CD4-positive, alpha-beta T cell treated with Interleukin-10 for 1 hour (primary cell): ENCODE data around the gene EEF1E1.
A peak's percentile ranks its signal among the peaks of the same experiment; 100 is the strongest.

Source experiments
- DNase-seq: peaks from one replicate; pipeline ENCODE4 v3.0.0-alpha.2; 2020

Gene EEF1E1

GRCh38 chr6:8087870-8088754 lies 14.2 kb downstream of the EEF1E1 start:
- no peak for DNase-seq

GRCh38 chr6:8086755-8087306 lies 15.5 kb downstream of the EEF1E1 start:
- DNase-seq: no peak

GRCh38 chr6:8085053-8085511 lies 17.3 kb downstream of the EEF1E1 start:
- DNase-seq: no peak

DNA sequence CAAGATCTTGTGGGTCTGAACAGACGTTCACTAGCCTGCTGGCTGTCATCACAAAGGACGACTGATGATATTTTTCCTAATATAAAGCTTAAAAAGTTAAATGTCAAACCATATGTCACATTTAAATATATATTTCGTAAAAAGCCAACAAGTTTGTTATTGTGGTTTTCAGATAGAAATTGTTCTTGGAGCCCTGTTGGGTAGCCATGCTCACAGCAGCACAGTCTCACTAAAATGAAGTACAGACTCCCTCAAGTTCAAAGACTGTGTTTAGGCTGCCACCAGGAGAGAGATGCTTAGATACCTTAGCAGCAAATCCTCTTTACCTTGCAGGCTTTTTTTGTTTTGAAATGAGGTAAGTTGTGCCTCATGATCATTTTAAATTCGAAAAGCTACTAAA lies 17.8 kb downstream of the EEF1E1 start:
- no peak for DNase-seq

- no peak for DNase-seq
Observed at GRCh38 chr6:8082954-8083858, 19.1 kb downstream of the EEF1E1 start.

DNA sequence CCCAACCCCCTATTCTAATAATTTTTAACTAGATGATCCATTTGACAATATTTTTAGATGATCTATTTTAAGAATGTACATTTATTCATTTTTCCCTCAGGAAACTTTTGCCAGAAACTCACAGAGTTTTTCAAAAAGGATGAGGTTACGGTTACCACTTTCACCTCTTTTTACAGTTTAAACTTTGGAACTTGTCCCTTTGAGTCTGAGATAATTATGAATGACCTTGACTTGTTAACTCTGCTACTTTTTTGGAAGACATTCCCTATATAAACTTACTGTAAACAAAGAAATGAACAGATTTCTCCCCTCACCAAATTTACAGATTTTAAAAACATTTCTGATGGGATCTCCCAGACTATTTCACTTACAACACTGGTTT lies 19.8 kb downstream of the EEF1E1 start:
- DNase-seq: no peak

GRCh38 chr6:8080362-8081151 lies 21.8 kb downstream of the EEF1E1 start:
- DNase-seq: no peak

DNA sequence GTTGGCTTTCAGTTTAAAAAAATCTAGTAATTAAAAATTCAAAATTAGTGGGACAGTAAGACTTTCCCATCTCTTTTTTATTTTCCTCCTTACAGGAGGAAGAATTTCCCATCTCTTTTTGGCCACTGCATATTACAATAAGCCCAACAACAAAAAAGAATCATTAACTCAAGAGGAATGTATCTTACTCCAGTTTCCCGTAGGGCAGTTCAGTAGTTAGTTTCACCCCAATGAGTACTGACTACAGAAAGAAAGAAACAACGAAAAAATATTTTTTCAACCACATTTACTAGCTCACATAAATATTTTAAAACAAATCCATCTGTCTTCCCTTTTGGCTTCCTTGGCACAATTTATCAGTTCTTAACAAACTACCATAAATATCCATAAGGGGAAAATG lies 23.2 kb downstream of the EEF1E1 start:
- DNase-seq: no peak

DNA sequence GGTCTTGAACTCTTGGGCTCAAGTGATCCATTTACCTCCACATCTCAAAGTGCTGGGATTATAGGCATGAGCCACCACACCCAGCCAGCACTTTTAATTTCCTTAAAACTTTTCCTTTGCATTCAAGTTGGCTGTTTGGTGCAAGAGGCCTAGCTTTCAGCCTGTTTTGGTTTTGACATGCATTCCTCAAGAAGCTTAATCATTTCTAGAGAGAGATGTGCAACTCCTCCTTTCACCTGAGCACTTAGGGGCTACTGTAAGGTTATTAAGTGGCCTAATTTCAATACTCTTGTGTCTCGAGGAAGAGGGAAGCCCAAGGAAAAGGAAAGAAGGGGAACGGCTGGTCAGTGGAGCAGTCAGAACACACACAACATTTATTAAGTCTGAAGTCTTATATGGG lies 24.4 kb downstream of the EEF1E1 start:
- no peak for DNase-seq

DNA sequence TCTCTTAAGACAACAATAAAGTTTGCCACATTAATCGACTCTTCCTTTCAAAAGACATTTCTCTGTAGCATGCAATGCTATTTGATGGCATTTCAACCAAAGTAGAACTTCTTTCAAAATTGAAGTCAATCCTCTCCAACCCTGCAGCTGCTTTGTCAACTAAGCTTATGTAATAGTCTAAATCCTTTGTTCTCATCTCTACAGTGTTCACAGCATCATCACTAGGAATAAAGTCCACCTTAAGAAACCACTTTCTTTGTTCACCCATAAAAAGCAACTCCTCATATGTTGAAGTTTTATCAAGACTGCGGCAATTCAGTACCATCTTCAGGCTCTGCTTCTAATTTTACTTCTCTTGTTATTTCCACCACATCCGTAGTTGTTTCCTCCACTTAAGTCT lies 26.6 kb downstream of the EEF1E1 start:
- DNase-seq: no peak

DNA sequence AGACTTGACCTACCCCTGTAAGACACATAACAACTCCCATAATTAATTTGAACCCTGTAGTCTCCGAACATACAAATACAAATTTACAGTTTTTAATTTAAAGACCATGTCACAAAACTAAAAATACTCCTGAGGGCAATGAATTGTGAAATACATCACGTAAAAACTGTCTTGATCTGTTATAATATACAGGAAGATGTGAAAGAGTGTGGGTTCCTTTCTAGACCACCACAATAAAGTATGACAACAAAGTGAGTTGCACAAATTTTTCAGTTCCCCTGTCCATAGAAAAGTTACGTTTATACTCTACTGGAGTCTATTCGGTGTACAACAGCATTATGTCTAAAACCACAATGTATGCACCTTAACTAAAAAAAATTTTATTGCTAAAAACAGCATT lies 27.2 kb downstream of the EEF1E1 start:
- DNase-seq: no peak

DNA sequence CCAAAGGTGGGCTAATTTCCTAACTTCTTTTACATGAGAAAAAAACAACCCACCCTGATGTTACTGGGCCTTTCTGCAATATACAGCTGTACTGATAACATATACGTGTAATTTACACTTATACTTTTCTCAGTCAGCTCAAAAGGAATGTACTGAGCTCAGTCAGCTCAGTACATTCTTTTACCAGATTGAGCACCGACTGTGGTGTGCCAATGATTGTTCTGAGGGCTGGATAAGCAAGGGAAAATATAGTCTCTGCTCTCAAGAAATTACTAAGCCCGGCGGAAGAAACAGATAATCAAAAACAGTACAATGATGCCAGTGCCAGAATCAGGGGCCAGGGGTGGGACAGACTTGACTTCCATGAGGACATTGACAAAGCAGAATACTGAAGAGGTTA lies 28.1 kb downstream of the EEF1E1 start:
- no peak for DNase-seq

DNA sequence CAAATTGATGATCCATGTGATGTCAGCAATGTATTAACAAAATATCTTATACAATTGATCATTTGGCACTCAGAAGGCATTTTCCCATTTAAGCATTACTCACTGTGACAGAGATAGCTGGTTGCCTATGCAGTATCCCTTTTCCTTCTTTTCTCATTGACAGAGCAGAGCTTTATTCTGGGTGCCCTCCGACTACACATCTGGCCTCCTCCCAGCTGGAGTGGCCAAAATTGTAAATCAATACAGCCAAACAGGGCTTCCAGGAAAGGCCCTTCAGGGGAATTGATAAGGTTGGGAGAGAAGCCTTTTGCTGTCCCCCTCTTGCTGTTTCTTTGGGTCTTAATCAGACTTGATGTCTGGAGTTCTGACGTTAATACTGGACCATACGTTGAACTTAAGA lies 28.6 kb downstream of the EEF1E1 start:
- no peak for DNase-seq

- no peak for DNase-seq
Observed at GRCh38 chr6:8070718-8071117, 31.6 kb downstream of the EEF1E1 start.

DNA sequence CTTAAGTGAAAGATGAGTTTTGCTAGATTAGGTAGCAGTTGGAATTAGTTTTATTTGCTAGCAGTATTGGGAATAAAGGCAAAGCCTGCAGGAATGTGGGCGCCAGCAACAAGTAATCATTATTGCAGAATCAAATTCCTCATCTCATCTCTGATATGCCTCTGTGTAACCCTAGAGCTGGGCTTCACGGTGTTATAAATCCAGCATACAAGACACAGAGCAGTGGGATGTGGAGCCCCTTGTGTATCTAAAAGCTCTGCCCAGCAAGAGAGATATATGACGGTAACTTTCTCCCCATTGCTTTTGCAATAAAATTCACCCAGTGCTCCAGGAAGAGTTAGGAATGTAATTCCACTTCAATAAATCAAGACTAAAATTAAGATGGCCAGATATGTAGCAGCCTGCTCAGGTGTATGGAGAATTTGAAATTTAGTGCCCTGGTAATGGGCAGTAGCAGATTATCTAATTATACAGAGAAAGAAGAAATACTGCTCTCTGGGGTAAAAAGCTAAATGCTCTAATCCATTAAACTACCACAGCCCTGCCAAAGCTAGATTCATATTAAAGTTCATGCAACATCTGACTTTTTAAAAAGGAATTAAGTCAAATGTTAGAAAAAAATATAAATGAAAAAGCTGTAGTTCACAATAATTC lies 32.6 kb downstream of the EEF1E1 start:
- no peak for DNase-seq

- DNase-seq: no peak
Observed at GRCh38 chr6:8069151-8069550, 33.2 kb downstream of the EEF1E1 start.

- no peak for DNase-seq
Observed at GRCh38 chr6:8066108-8066507, 36.2 kb downstream of the EEF1E1 start.

GRCh38 chr6:8065519-8065911 lies 36.8 kb downstream of the EEF1E1 start:
- no peak for DNase-seq

GRCh38 chr6:8064638-8065518 lies 37.5 kb downstream of the EEF1E1 start:
- DNase-seq: no peak

- peak; percentile 97 for DNase-seq
Observed at GRCh38 chr6:8063761-8064637, 38.3 kb downstream of the EEF1E1 start, which contains the start of gene BLOC1S5. Gene BLOC1S5 (minus strand): TSS chr6:8064389. CDS start chr6:8064376, 13 bp downstream.
